ENCODE data around the gene RAPGEF1.

RAPGEF1 gene

GRCh38 chr9:131621551-131622358 lies 118.1 kb downstream of the RAPGEF1 start:
- DNase-seq: no peak

- DNase-seq: no peak
These were observed 118.9 kb downstream of the RAPGEF1 start for GRCh38 chr9:131620764-131621520.

- no peak for DNase-seq
These were observed 120.2 kb downstream of the RAPGEF1 start for GRCh38 chr9:131619680-131620079.

DNA sequence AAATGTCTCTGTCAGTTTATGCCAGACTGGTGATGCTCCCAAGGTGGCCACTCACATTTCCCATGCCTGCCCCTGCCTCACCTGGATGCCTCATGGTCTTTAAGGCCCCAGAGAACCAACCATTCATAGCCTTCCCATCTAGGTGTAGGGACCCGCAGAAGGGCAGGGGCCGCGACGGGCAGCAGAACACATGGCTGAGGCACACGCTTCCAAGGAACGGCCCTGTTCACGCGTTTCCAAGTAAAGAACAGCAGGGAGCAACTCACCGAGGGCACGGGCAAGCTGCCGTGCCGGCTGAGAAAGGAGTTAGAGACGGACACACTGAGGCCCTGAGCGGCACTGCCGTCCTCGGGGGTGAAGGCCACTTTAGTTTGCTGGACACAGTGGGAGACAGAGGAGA lies 121.1 kb downstream of the RAPGEF1 start:
- DNase-seq: no peak

- no peak for DNase-seq
These were observed 121.8 kb downstream of the RAPGEF1 start for GRCh38 chr9:131618071-131618479.

DNA sequence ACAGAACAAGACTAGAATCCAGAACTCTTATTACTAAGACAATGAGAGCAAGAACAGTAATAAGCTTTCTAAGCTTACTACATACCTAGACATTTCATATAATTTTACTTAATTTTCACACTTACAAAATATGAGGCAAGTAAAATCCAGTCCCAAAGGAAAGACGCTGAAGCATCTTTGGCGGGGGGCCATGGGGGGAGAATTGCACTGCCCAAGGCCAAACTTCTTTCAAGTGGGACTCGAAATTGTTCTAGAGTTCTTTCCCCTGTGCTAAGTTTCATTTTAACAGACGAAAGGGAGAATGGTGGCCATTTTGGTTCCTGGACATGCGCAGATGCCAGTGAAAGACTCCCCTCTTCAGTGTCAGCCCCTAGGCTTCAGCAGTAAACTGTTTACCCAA lies 122.3 kb downstream of the RAPGEF1 start:
- no peak for DNase-seq

GRCh38 chr9:131616983-131617604 lies 122.8 kb downstream of the RAPGEF1 start:
- no peak for DNase-seq

- DNase-seq: no peak
These were observed 125.4 kb downstream of the RAPGEF1 start for GRCh38 chr9:131614340-131614915.

DNA sequence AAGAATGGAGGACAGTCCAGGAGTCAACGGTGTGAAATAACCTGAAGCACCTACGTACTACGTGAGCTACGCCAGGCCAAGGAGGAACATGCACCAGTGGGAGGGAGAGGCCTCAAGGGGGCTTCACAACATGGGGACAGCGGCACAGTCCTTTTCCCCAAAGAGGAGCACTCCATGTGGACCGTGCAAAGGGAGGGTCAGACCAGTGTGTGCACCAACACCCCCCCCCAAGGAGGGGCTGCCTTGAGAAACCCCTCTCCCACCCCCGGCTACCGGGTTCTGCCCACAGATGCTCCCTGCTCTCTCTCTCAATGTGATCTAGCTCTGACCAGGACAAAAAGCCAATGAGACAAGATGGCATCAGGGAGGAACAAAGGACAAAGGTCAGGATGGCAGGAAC lies 126.0 kb downstream of the RAPGEF1 start:
- DNase-seq: no peak

GRCh38 chr9:131612851-131613250 lies 127.0 kb downstream of the RAPGEF1 start:
- no peak for DNase-seq

GRCh38 chr9:131611586-131612315 lies 128.1 kb downstream of the RAPGEF1 start:
- no peak for DNase-seq

GRCh38 chr9:131610231-131610761 lies 129.6 kb downstream of the RAPGEF1 start:
- no peak for DNase-seq

- DNase-seq: no peak
These were observed 130.6 kb downstream of the RAPGEF1 start for GRCh38 chr9:131609099-131609830.

DNA sequence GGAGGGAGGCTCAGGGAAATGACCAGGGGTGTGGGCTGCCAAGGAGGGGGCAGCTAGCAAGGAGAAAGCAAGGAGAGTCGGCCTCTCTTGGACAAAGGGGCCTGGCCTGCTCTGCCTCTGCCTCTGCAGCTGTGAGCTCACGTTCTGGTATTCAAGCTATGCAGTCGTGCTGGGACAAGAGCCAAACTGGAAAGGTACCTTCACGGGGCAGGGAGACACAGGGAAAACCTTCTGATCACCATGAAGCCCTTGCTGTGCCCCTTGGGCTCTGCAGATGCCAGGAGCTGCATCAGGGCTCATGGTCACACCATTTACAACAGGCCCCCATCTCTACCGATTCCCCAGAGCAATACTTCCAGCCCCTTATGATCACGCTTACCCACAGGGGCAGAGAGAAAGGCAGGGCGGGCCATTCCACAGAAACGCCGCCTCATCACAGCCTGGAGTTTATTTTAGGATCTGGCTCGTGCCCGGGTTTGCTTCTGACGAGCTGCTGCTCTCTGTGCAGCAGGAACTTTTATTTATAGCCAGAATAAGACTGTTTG lies 131.3 kb downstream of the RAPGEF1 start:
- DNase-seq: no peak

DNA sequence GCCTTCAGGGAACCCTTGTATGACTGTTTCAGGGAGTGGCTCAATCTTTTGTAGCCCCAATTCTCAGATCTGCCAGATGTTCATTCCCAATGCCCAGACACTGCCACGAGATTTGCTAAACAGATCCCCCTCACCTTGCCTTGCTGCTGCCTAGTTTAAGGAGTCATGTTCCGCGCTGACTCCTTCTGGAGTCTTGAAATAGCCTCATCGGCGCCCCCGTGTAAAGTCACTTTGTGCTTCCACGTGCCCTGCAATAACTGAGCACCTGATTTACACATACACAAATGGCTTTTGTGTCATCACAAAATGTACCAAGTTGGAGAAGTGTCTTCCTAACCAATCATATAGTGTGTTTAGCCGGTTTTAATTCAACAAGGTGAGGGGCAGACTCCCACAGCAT lies 132.3 kb downstream of the RAPGEF1 start:
- DNase-seq: no peak

DNA sequence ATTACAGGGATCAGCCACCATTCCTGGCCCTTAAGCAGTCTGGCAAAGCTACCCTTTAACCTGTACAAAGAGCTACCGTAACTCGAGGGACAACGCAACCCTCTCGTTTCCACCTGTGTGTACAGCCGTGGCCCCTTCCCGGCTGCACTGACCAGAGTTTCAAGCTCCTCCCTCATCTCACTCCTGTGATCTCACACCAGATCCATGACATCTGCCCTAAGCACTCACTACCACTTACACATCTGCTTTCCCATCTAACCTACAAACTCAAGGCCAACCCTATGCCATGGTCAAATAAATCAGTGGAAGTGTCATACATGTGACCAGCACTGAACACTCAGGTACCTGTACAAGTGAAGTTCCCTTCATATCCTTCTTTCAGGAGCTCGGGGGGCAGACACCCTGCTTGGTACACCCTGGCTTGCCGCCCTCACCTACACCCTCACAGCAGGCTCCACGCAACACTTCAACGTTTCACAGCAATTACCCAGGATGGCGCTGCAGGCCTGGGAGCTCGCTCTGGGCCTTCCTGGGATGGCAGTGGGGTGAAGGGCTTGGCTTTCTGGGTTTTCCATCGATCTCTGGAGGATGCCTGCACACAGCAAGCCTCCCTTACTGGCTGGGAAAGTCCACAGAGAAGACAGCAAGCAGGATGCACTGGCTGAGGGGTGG lies 132.8 kb downstream of the RAPGEF1 start:
- no peak for DNase-seq

GRCh38 chr9:131605770-131606590 lies 133.9 kb downstream of the RAPGEF1 start:
- no peak for DNase-seq

- DNase-seq: no peak
These were observed 136.0 kb downstream of the RAPGEF1 start for GRCh38 chr9:131603711-131604439.

DNA sequence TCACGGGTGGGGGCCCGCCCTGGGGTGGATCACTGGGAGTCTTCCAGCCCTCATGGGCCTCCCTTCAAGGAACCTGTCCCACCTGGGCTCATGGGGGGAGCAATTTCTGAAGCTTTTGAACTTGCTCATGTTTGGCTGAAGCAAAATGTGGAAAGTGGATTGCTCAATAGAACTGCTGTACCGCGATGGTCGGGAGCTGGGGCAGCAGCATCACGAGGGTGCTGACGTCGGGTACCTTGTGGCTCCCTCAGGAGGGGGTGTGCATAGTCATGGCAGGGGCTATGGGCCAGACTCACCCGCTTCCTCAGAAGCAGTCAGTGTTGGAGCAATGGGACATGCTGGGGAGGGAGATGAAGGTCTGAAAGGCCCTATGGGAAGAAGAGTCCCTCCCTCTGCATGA lies 136.7 kb downstream of the RAPGEF1 start:
- no peak for DNase-seq
